NCI-H774 (cell line): Measurements from ENCODE around the gene MAML2.

Source experiments
- DNase-seq: peaks from one replicate; lab custom pipeline; 2025; lab: John Stamatoyannopoulos, UW

MAML2 gene

GRCh38 chr11:96155627-96156378 lies 187.2 kb downstream of the MAML2 start:
- no peak for DNase-seq

DNA sequence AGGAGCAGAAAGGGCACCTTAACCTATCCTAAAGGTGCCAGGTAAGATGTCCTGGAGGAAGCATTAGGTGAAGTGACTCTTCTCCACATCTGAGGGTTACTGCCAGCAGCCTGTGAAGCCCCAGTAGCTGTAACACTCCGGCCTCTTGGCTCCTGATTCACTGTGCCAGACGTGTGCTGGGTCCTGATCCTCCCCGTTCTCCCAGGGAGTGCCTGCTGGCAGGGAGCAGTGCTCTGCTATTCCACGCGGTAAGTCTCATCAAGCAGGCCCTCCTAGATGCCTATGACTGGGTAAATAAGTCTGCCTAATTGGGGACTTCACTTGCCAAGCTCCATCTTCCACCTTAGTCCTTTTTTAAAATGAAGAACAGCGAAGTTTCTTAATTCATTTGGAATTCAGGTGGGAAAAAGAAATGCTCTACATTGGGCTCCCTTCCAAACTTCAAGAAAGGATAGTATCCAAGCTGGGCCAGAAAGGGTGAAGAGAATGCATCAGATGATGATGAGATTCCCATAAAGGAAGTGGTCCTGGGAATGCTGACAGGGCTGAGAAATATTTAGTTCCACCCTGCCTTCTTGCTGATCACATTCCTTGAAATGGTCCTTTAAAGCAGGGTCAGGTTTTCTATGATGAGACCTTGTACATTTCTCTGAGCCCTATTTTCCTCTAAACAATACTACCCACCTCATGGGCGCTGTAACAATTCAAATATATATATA lies 188.0 kb downstream of the MAML2 start:
- DNase-seq, result no peak

- DNase-seq, result no peak
Measured at GRCh38 chr11:96152623-96153022, 190.4 kb downstream of the MAML2 start.

DNA sequence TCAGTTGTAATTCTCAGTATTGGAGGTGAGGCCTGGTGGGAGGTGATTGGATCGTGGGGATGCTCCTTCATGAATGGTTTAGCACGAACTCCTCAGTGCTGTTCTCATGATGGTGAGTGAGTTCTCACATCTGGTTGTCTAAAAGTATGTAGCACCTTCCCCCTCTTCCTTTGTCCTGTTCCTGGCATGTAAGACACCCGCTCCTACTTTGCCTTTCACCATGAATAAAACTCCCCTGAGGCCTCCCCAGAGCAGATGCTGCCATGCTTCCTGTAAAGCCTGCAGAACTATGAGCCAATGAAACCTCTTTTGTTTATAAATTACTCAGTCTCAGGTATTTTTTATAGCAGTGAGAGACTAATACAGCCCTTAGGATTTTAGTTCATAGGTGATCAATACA lies 191.5 kb downstream of the MAML2 start:
- DNase-seq, result no peak

- no peak for DNase-seq
Measured at GRCh38 chr11:96150609-96151008, 192.4 kb downstream of the MAML2 start.

- DNase-seq, result no peak
Measured at GRCh38 chr11:96149743-96150555, 193.0 kb downstream of the MAML2 start.

DNA sequence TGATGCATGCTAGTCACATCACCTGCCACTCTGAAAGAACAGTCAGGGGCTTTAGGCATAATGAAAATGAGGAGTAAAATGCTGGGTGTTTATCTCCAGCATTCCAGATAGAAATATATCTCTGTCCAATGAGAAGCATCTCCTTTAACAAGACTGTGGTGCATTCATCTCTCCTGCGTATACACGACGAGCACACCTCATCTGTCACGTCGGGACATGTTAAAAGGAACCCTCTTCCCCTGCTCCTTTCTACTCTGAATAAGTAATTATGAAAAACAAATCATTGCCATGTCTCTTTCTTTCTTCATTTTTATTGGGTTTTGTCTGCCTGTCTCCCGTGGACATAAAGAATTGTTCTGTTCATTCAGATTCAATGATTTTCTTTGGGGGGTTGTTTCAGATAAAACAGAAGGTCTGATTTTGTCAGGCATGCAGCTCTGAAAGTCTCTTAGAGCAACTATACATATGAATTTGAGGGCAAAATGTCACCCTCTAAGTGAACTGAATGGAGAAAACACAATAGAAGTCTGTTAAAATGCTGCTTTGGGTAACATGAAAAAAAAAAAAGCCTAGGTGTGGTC lies 195.0 kb downstream of the MAML2 start:
- no peak for DNase-seq

- DNase-seq, result no peak
Measured at GRCh38 chr11:96147186-96147585, 195.8 kb downstream of the MAML2 start.

GRCh38 chr11:96146765-96147164 lies 196.2 kb downstream of the MAML2 start:
- DNase-seq, result no peak

DNA sequence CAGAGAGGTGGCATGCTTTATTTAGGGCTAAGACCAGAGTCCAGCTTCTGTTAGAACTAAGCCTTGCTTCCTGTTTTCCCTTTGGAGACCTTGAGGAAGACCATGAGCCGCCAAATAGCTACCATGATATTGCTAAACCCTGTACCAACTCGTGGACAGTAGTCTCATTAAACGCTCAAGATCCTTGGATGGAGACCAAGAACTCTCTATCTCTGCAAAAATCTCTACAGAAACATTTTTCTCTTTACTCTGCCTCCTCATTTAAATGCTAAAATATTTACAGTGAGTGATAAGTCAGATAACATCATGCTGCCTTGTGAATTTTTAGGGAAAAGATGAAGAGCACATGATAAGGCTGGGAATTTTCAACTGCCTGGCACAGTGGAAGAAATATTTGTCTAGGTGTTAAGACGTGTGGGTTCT lies 197.8 kb downstream of the MAML2 start:
- no peak for DNase-seq

GRCh38 chr11:96144553-96144952 lies 198.4 kb downstream of the MAML2 start:
- DNase-seq, result no peak

DNA sequence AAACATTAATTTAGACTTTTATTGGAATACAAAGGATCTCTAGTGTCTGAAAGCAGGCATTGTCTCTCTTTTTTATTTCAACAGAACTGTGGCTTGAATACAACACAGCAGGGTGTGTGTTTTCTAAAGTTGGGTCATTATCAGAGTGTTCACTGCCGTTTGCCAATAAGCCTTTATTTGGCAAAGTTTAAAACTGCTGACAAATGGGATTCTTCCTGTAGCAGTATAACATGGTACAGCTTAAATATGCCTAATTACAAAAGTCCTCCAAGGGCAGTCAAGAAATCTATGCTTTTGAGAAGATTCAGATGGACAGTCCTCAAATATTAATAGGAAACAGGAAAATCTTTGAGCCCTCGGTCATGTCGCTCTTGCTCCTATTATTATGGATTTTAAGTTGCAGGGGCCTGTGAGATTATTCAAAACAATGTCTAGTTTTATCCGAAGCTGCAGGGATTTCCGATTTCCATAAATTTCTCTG lies 199.9 kb downstream of the MAML2 start:
- DNase-seq, result no peak

DNA sequence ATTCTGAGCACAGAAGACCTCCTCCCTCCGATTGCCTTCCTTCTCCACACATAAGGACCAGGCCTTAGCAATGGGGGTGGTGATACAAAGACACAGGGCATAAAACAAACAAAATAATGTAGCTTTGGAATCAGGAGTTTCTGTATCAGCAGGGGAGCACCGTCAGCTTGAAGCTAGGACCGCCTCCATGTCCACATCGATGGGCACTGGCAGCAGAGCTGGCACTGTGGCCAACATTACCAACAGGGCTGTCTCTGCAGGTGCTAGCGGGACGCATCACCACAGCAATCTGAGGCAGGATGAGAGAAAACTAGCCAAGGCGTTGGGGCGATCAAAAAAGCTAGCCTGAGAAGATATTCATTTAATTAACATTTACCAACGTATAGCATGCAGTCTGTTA lies 201.4 kb downstream of the MAML2 start:
- DNase-seq, result no peak

GRCh38 chr11:96139691-96140090 lies 203.3 kb downstream of the MAML2 start:
- no peak for DNase-seq

DNA sequence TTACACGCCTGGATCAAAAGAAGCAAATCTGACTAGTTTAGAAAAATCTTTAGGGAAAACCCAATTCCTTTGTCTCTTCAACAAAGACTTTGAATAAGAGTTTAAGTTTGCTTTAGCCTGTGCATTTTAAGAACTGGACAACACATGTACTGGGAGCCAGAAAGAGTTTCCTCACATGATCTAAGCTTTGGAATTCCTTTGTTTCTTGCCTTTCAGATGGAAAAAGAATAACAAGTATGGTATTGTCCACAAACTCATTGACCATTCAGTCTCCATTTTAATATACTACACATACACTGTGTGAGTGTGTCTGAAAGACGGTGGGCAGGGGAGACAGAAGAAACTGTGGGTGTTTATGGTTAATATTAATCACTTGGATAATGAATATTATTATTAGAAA lies 205.6 kb downstream of the MAML2 start:
- DNase-seq, result no peak

DNA sequence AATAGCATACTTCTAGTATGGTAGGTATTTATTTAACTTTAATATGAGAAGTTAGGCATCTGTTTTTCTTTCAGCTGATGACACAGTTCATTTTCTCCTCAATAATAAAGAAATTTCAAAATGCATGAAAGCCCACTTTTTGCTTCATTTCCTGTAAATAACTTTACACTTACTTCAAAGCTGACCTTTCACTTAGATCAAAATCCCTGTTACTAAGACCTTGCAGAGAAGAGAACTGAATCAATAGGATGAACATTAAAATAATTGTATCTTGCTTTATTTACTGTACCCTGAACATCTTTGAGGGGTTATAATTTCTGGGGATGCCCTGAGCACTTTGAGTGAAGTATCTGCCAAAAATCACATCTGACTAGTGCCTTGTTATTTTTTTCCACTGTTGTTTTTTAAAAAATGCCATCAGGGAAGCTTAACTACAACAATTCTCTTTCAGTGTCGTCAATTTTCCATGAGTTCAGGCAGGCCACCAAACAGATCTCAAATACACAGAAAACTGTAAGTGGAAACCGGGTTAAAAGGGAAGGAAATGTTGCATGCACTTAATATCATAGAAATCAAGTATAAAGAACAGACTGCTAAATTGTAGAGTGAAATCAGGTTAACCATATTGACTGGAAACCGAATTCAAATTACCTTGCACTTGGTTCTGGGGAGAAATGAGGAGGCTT lies 206.2 kb downstream of the MAML2 start:
- DNase-seq, result no peak

- DNase-seq, result no peak
Measured at GRCh38 chr11:96134602-96135001, 208.4 kb downstream of the MAML2 start.

- no peak for DNase-seq
Measured at GRCh38 chr11:96132437-96132836, 210.6 kb downstream of the MAML2 start.

DNA sequence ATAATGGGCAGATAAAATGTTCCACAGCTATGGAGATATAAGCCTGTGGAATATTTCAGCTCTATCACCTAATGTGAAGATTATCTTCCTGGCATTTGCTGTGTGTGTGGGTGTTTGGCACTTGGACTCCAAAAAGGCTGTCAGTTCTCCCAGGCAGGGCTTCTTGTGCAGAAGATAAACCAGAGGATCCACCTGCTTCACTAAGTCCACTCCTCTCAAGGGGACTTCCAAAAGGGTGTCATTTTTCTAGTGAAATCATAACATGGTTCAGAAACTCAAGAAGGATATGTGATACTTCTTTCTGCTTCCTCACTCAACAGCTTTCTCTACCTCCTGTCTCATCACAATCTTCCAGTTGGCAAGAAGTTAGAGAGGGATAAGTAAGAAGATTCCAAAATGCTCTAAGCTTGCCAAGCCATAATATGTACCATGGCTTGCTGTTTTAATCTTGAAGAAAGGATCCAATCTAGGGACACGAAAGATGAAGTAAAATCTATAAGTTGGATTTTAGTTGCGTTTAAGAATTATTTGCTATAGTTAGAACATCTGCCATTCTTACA lies 212.9 kb downstream of the MAML2 start:
- DNase-seq, result no peak

GRCh38 chr11:96127596-96127959 lies 215.4 kb downstream of the MAML2 start:
- DNase-seq, result no peak

DNA sequence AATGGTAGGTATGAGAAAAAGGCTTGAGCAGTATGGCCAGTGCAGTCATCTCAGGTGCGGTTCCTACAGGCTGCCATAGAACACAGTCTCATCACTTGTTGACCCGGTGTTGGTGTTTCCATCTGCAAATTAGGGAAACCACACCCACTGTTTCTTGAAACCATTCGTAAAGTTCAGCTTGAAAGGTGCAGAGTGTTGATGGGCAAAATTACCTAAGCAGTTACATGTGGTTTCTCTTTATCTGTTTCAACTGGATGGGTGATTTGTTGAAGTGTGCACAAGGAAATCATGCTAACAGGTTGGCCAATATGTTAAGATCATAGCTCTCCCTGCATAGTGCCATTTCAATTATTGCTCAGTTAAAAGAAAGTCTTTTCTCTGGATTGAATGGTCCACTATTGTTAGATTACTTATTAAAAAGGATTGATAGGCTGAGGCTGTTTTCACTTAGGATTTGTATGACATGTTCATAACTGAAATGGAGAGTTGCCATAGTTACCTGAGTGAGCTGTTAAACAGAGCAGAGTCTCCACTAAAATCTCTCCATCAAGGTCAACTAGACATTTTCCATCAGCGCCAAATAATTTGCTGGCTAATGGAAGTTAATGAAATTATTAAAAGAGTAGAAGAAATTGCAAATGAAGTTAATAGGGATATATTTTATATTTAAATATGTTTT lies 215.9 kb downstream of the MAML2 start:
- no peak for DNase-seq
